H9 (cell line): ENCODE data around the gene WNT3. TPM values are rescaled to one million over a fixed set of nuclear protein-coding genes. Genes with fewer than 3 reads are reported as not detected.

Experiments
- DNase-seq: peaks from one replicate; pipeline ENCODE4 v3.0.0-alpha.2; 2017
- H2AFZ ChIP-seq: one replicate; pipeline ENCODE4 v1.6.1; 2013; ENCODE audit warnings: mild to moderate bottlenecking, low read length, control low read depth, moderate library complexity
- H2AK5ac ChIP-seq: 2 replicates; pipeline ENCODE4 v1.6.1; 2013; ENCODE audit warnings: low read length, control low read depth, mixed read lengths; ENCODE audit not compliant: insufficient read length
- H2BK120ac ChIP-seq: one replicate; pipeline ENCODE4 v1.6.1; 2013; ENCODE audit warnings: low read depth, mild to moderate bottlenecking, low read length, control low read depth, inconsistent platforms; ENCODE audit not compliant: poor library complexity, severe bottlenecking
- H2BK12ac ChIP-seq: 2 replicates; pipeline ENCODE4 v1.6.1; 2013; ENCODE audit warnings: low read length, control low read depth, mixed read lengths, low read depth; ENCODE audit not compliant: insufficient read length
- H2BK15ac ChIP-seq: 2 replicates; pipeline ENCODE4 v1.6.1; 2013; ENCODE audit warnings: low read depth, low read length, control low read depth
- H2BK20ac ChIP-seq: one replicate; pipeline ENCODE4 v1.6.1; 2013; ENCODE audit warnings: low read depth, mild to moderate bottlenecking, low read length, control low read depth, inconsistent platforms; ENCODE audit not compliant: poor library complexity, severe bottlenecking
- H2BK5ac ChIP-seq: 2 replicates; pipeline ENCODE4 v1.6.1; 2013; ENCODE audit warnings: low read length, control low read depth, mixed read lengths; ENCODE audit not compliant: insufficient read length
- H3K14ac ChIP-seq: 2 replicates; pipeline ENCODE4 v1.6.1; 2013; ENCODE audit warnings: low read length, control low read depth; ENCODE audit not compliant: insufficient read depth
- H3K18ac ChIP-seq: 2 replicates; pipeline ENCODE4 v1.6.1; 2013; ENCODE audit warnings: low read depth, mild to moderate bottlenecking, mixed read lengths, low read length, control low read depth; ENCODE audit not compliant: insufficient read length
- H3K23ac ChIP-seq: 2 replicates; pipeline ENCODE4 v1.6.1; 2013; ENCODE audit warnings: low read length, control low read depth, mixed read lengths, low read depth; ENCODE audit not compliant: insufficient read length
- H3K23me2 ChIP-seq: 2 replicates; pipeline ENCODE4 v1.6.1; 2013; ENCODE audit warnings: low read depth, mild to moderate bottlenecking, mixed read lengths, low read length, control low read depth; ENCODE audit not compliant: insufficient read length, poor library complexity, severe bottlenecking
- H3K27ac ChIP-seq: 2 replicates; pipeline ENCODE4 v1.5.1; 2013; ENCODE audit warnings: low read length, control low read depth, mixed read lengths, low read depth; ENCODE audit not compliant: insufficient read length
- H3K27me3 ChIP-seq: 2 replicates; pipeline ENCODE4 v1.6.1; 2013; ENCODE audit warnings: low read length, control low read depth, inconsistent platforms; ENCODE audit not compliant: insufficient read depth
- H3K4ac ChIP-seq: 2 replicates; pipeline ENCODE4 v1.6.1; 2013; ENCODE audit warnings: low read depth, mild to moderate bottlenecking, control low read depth, inconsistent platforms, low read length, moderate library complexity
- H3K4me1 ChIP-seq: 2 replicates; pipeline ENCODE4 v1.6.1; 2013; ENCODE audit warnings: low read length, control low read depth, inconsistent platforms; ENCODE audit not compliant: insufficient read depth
- H3K4me2 ChIP-seq: 2 replicates; pipeline ENCODE4 v1.6.1; 2013; ENCODE audit warnings: low read length, control low read depth, mixed read lengths; ENCODE audit not compliant: insufficient read length, insufficient read depth
- H3K56ac ChIP-seq: 2 replicates; pipeline ENCODE4 v1.6.1; 2013; ENCODE audit warnings: low read depth, mild to moderate bottlenecking, mixed read lengths, low read length, control low read depth; ENCODE audit not compliant: insufficient read length
- H3K79me1 ChIP-seq: 2 replicates; pipeline ENCODE4 v1.6.1; 2013; ENCODE audit warnings: low read depth, mild to moderate bottlenecking, moderate library complexity, low read length, control low read depth, inconsistent platforms; ENCODE audit not compliant: insufficient read depth, poor library complexity, severe bottlenecking
- H3K79me2 ChIP-seq: 2 replicates; pipeline ENCODE4 v1.6.1; 2013; ENCODE audit warnings: low read length, control low read depth, inconsistent platforms; ENCODE audit not compliant: insufficient read depth
- H3K9ac ChIP-seq: 2 replicates; pipeline ENCODE4 v1.6.1; 2013; ENCODE audit warnings: low read length, control low read depth, mixed read lengths; ENCODE audit not compliant: insufficient read length; ENCODE audit errors: extremely low read depth
- H3K9me3 ChIP-seq: one replicate; pipeline ENCODE4 v1.6.1; 2013; ENCODE audit warnings: low read depth, low read length, inconsistent platforms; ENCODE audit not compliant: control insufficient read depth
- H3T11ph ChIP-seq: one replicate; pipeline ENCODE4 v1.6.1; 2013; ENCODE audit warnings: mild to moderate bottlenecking, low read length, control low read depth, inconsistent platforms
- H4K20me1 ChIP-seq: one replicate; pipeline ENCODE4 v1.6.1; 2013; ENCODE audit not compliant: control insufficient read depth, insufficient read length, insufficient read depth
- H4K5ac ChIP-seq: 2 replicates; pipeline ENCODE4 v1.6.1; 2013; ENCODE audit warnings: low read depth, mild to moderate bottlenecking, mixed read lengths, low read length, control low read depth; ENCODE audit not compliant: insufficient read length
- H4K8ac ChIP-seq: replicated peaks from 2 replicates; pipeline ENCODE4 v1.6.1; 2013; ENCODE audit warnings: low read length, control low read depth, mixed read lengths, low read depth; ENCODE audit not compliant: insufficient read length
- H4K91ac ChIP-seq: 2 replicates; pipeline ENCODE4 v1.6.1; 2013; ENCODE audit warnings: low read depth, mild to moderate bottlenecking, moderate library complexity, mixed read lengths, low read length, control low read depth; ENCODE audit not compliant: insufficient read length
- H3K27ac Mint-ChIP-seq, 3 experiments: 2 replicates in 2 of 3; 3 replicates in 1 of 3; pipeline ENCODE4 v1.8.0; 2020 to 2021; ENCODE audit warnings: mixed read lengths in 3 of 3, mild to moderate bottlenecking in 1 of 3, moderate library complexity in 1 of 3
- H3K27me3 Mint-ChIP-seq: 2 replicates; pipeline ENCODE4 v1.8.0; 2021; ENCODE audit warnings: low read depth, mild to moderate bottlenecking, moderate library complexity, mixed read lengths
- H3K36me3 Mint-ChIP-seq, 3 experiments: 2 replicates in 2 of 3; 3 replicates in 1 of 3; pipeline ENCODE4 v1.8.0; 2020 to 2021; ENCODE audit warnings: low read depth in 3 of 3, mixed read lengths in 3 of 3; ENCODE audit not compliant: insufficient read depth in 1 of 3
- H3K4me1 Mint-ChIP-seq, 2 experiments: 2 replicates each; pipeline ENCODE4 v1.8.0; 2020; ENCODE audit warnings: mixed read lengths in 2 of 2
- H3K4me3 Mint-ChIP-seq, 2 experiments: 2 replicates in 1 of 2; 3 replicates in 1 of 2; pipeline ENCODE4 v1.8.0; 2020 to 2021; ENCODE audit warnings: mild to moderate bottlenecking in 2 of 2, mixed read lengths in 2 of 2, moderate library complexity in 1 of 2
- H3K9me3 Mint-ChIP-seq, 2 experiments: 2 replicates in 1 of 2; 3 replicates in 1 of 2; pipeline ENCODE4 v1.8.0; 2020; ENCODE audit warnings: mild to moderate bottlenecking in 2 of 2, mixed read lengths in 2 of 2, moderate library complexity in 1 of 2
- WGBS: extraction: QIAGEN DNeasy Blood & Tissue Kit; methylation state at CpG from one replicate; pipeline ENCODE4 v1.1.7; 2013; ENCODE audit warnings: missing lambda C conversion rate, low lambda C conversion rate, mixed read lengths; ENCODE audit not compliant: insufficient read length; ENCODE audit errors: extremely low coverage; 5-methylcytosine and 5-hydroxymethylcytosine counted together
- total RNA-seq: library from RNA; stranded (reverse); gene quantifications from 2 replicates; pipeline ENCODE4 v1.2.1, GENCODE V29; 2021
- TF ChIP-seq, protein P1 (sequence below): fragments of 200-600 bp; sonication (generic); conservative IDR thresholded peaks from 3 replicates; pipeline ENCODE4 v1.8.0; 2021; ENCODE audit warnings: antibody characterized with exemption, mild to moderate bottlenecking

The WNT3 gene
- total RNA-seq, 1 experiment from 2014 or later, result 22.4 TPM

- DNase-seq, result peak; percentile 25
- H2AFZ ChIP-seq, result no peak overlapping the region
- H3K4me1 ChIP-seq, result no peaks in the 10 kb centered on the region; the same call in 1 of the 2 replicates
- no peak overlapping the region for H3K56ac ChIP-seq
- peaks cover 11 to 14% of the 10 kb centered on the region in 2 experiments for H3K4me1 Mint-ChIP-seq
- H2BK12ac ChIP-seq, result no peak overlapping the region
- H3K18ac ChIP-seq, result no peak overlapping the region
- no peak overlapping the region for H2BK15ac ChIP-seq
- H3K36me3 Mint-ChIP-seq, result peaks cover 0 to under 1% (median 0%) of the 10 kb centered on the region in 3 experiments; a peak in 1 of 7 replicates
- H3K4me2 ChIP-seq, result no peak overlapping the region
- no peak overlapping the region for H3T11ph ChIP-seq
- no peak overlapping the region for H4K91ac ChIP-seq
- H2AK5ac ChIP-seq, result no peak overlapping the region
- peaks cover 2 to 3% of the 10 kb centered on the region in 2 experiments; a peak in 4 of 5 replicates for H3K9me3 Mint-ChIP-seq
- peaks cover 11% of the 10 kb centered on the region for H3K23me2 ChIP-seq
- H4K8ac ChIP-seq, result no peak overlapping the region
- no peak overlapping the region for H2BK120ac ChIP-seq
- no peaks in the 10 kb centered on the region for H3K79me1 ChIP-seq
- WGBS, result no CpG with 5 or more reads among the region's 6 CpGs
- no peak overlapping the region for H3K9ac ChIP-seq
- H3K27ac Mint-ChIP-seq, result no peak overlapping the region
- no peaks in the 10 kb centered on the region for H3K79me2 ChIP-seq
- no peak overlapping the region for H3K14ac ChIP-seq
- H2BK5ac ChIP-seq, result no peak overlapping the region
- H2BK20ac ChIP-seq, result no peak overlapping the region
- H3K4me3 Mint-ChIP-seq, result no peak overlapping the region
- TF ChIP-seq, protein P1, sequence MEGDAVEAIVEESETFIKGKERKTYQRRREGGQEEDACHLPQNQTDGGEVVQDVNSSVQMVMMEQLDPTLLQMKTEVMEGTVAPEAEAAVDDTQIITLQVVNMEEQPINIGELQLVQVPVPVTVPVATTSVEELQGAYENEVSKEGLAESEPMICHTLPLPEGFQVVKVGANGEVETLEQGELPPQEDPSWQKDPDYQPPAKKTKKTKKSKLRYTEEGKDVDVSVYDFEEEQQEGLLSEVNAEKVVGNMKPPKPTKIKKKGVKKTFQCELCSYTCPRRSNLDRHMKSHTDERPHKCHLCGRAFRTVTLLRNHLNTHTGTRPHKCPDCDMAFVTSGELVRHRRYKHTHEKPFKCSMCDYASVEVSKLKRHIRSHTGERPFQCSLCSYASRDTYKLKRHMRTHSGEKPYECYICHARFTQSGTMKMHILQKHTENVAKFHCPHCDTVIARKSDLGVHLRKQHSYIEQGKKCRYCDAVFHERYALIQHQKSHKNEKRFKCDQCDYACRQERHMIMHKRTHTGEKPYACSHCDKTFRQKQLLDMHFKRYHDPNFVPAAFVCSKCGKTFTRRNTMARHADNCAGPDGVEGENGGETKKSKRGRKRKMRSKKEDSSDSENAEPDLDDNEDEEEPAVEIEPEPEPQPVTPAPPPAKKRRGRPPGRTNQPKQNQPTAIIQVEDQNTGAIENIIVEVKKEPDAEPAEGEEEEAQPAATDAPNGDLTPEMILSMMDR, result no peak
- H3K23ac ChIP-seq, result no peak overlapping the region
- H3K27ac ChIP-seq, result no peak overlapping the region
- H3K4ac ChIP-seq, result no peak overlapping the region
- peaks cover 20% of the 10 kb centered on the region; the same call in 1 of the 2 replicates for H3K27me3 ChIP-seq
- no peaks in the 10 kb centered on the region for H4K20me1 ChIP-seq
- peaks cover 73% of the 10 kb centered on the region for H3K27me3 Mint-ChIP-seq
- no peaks in the 10 kb centered on the region for H3K9me3 ChIP-seq
- H4K5ac ChIP-seq, result no peak overlapping the region
Measured at GRCh38 chr17:46848534-46848933, 30.0 kb upstream of the WNT3 start.
